Peyer's patch (tissue), 4 donors: ENCODE results near the gene FAM210A.

Experiments
- POLR2A ChIP-seq, 2 donors: fragments of 450-650 bp; IDR thresholded peaks; one replicate each; pipeline ENCODE4 v1.5.1; 2017; ENCODE audit warnings: antibody characterized with exemption in 2 of 2, mild to moderate bottlenecking in 2 of 2, moderate library complexity in 2 of 2
- TF ChIP-seq, protein P1 (sequence below), 6 experiments: fragments of 450-650 bp in 4 of 6; fragments of 200-600 bp in 2 of 6; sonication (generic) in 1 of 6; IDR thresholded peaks; one replicate each; pipeline ENCODE4 v1.5.1; 2017 to 2019; ENCODE audit warnings: antibody characterized with exemption in 6 of 6, mild to moderate bottlenecking in 3 of 6, moderate library complexity in 1 of 6

DNA sequence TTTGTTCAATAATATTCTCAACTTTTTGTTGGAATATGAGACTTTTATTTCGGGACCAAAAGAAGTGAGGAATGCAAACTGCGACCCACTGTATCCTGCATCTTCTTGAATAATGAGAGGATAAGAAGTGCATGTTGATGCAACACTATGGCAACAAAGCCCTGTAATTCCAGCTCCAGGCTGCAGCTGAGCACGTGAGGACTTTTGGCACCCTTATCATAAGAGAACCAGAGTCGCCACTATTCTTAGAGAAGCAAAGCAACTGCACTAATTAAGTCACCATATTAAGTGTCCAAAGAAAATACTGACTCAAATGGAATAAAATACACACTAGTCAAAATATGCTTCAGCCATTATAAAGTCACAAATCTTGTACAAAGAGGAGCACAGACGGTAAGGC lies 65.8 kb downstream of the FAM210A start:
- no peak for TF ChIP-seq POLR2A (IDR thresholded peaks at IDR 0.05)
- TF ChIP-seq, protein P1, sequence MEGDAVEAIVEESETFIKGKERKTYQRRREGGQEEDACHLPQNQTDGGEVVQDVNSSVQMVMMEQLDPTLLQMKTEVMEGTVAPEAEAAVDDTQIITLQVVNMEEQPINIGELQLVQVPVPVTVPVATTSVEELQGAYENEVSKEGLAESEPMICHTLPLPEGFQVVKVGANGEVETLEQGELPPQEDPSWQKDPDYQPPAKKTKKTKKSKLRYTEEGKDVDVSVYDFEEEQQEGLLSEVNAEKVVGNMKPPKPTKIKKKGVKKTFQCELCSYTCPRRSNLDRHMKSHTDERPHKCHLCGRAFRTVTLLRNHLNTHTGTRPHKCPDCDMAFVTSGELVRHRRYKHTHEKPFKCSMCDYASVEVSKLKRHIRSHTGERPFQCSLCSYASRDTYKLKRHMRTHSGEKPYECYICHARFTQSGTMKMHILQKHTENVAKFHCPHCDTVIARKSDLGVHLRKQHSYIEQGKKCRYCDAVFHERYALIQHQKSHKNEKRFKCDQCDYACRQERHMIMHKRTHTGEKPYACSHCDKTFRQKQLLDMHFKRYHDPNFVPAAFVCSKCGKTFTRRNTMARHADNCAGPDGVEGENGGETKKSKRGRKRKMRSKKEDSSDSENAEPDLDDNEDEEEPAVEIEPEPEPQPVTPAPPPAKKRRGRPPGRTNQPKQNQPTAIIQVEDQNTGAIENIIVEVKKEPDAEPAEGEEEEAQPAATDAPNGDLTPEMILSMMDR (IDR thresholded peaks at IDR 0.05): no peak
